Measurements from ENCODE around the gene LACTBL1. TPM values are rescaled to one million over a fixed set of nuclear protein-coding genes. Genes with fewer than 3 reads are reported as not detected.

The LACTBL1 gene
- total RNA-seq, 2 experiments from 2014 or later: not detected

DNA sequence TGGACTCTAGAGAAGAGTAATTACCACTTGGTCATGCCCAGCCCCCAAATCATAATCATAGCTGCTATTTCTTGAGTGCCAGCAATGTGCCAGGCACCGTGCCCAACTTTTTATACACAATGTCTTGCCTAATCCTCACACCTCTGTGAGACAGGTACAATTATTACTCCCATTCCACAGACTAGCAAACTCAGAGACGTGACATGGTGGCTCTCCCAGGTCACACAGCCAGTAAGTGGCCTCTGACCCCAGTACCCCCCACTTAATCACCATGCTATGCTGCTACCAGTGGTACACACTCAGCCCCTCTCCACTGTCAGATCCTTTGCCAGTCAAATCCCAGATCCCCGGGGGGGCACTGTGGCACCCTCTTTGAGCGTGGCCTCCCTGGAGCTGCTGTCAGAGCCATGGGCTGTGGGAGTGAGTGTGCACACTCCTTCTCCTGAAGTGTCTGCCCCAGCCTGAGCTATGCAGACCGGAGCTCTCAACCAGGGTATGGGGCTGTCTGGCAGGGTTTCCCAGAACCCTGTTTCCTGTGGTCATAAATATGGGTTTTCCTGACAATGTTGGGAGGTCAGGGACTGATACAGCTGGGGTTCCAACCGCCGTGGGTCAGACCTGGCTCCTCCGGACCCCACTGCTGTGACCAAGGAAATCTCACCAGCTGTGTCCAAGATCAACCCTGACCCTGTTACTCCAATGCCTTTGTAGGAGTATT, 51.8 kb downstream of the LACTBL1 start:
- Histone ChIP-seq H3K36me3 (ENCODE audit: insufficient read depth, low read length) (no peaks in the 10 kb centered on the region), H3K4me3 (ENCODE audit: low read length) (no peak overlapping the region), H3K27me3 (ENCODE audit: control insufficient read depth in 1 of 2, insufficient read depth in 2 of 2, low read length in 2 of 2) (peaks cover 0 to 4% of the 10 kb centered on the region in 2 experiments), H3K9me3 (ENCODE audit: control insufficient read depth in 1 of 2, insufficient read depth in 1 of 2, low read length in 2 of 2) (peaks cover 0 to 3% of the 10 kb centered on the region in 2 experiments), H3K4me1 (ENCODE audit: insufficient read depth, low read length) (no peaks in the 10 kb centered on the region), H3K27ac (ENCODE audit: low read depth in 1 of 2, low read length in 2 of 2) (no peak overlapping the region)
- Mint-ChIP-seq H3K27me3 (peaks cover 16% of the 10 kb centered on the region), H3K4me3 (no peak overlapping the region), H3K36me3 (ENCODE audit: low read depth) (no peaks in the 10 kb centered on the region), H3K27ac (no peak overlapping the region), H3K4me1 (ENCODE audit: low read depth) (no peaks in the 10 kb centered on the region), H3K9me3 (no peaks in the 10 kb centered on the region)
- ChIA-PET POLR2A (no interaction called here), CTCF (no interaction called here)
- no peak for ATAC-seq (ENCODE audit: poor library complexity)
- no peak for DNase-seq
- TF ChIP-seq, protein P1, sequence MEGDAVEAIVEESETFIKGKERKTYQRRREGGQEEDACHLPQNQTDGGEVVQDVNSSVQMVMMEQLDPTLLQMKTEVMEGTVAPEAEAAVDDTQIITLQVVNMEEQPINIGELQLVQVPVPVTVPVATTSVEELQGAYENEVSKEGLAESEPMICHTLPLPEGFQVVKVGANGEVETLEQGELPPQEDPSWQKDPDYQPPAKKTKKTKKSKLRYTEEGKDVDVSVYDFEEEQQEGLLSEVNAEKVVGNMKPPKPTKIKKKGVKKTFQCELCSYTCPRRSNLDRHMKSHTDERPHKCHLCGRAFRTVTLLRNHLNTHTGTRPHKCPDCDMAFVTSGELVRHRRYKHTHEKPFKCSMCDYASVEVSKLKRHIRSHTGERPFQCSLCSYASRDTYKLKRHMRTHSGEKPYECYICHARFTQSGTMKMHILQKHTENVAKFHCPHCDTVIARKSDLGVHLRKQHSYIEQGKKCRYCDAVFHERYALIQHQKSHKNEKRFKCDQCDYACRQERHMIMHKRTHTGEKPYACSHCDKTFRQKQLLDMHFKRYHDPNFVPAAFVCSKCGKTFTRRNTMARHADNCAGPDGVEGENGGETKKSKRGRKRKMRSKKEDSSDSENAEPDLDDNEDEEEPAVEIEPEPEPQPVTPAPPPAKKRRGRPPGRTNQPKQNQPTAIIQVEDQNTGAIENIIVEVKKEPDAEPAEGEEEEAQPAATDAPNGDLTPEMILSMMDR (IDR thresholded peaks at IDR 0.05): no peak
- intact Hi-C loops (cut with DNase I, micrococcal nuclease): no loop called here

DNA sequence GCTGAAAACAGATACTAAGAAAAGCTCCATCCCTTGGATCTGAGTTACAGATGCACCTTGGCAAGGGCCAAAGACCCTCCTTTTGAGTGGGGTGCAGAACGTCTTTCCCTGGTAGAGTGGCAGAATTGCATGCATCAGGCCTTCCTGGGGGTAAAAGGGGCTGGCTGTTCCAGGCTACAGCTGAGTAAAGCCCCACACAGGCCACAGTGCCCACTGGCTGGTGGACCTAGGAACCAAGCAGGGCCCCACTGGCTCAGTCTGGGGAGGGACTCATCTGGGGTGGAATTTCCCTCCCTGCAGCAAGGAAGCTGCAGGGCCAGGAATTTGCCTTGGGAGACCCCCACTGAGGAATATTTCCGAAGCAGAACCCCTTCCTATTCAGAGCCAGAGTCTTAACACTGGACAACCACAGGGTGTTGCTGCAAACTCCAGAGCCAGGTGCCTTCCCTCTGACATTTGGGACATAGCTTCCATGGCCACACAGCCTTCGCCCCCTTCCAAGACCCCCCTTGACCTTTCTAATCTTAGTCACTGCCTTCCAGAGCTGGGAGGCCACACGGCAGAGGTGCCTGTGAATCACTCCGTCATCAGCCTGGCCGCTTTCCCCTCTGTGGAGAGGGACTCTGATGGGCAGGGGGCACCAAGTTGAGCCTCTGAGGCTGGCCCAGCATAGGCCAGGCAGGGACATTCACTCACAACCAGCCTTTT, 52.5 kb downstream of the LACTBL1 start:
- intact Hi-C loops (cut with DNase I, micrococcal nuclease): no loop called here
- Histone ChIP-seq H3K4me3 (ENCODE audit: low read length) (no peak overlapping the region), H3K27me3 (ENCODE audit: control insufficient read depth in 1 of 2, insufficient read depth in 2 of 2, low read length in 2 of 2) (peaks cover 0 to 4% of the 10 kb centered on the region in 2 experiments), H3K36me3 (ENCODE audit: insufficient read depth, low read length) (no peaks in the 10 kb centered on the region), H3K9me3 (ENCODE audit: control insufficient read depth in 1 of 2, insufficient read depth in 1 of 2, low read length in 2 of 2) (peaks cover 0 to 3% of the 10 kb centered on the region in 2 experiments), H3K27ac (ENCODE audit: low read depth in 1 of 2, low read length in 2 of 2) (no peak overlapping the region), H3K4me1 (ENCODE audit: insufficient read depth, low read length) (no peaks in the 10 kb centered on the region)
- ATAC-seq (ENCODE audit: poor library complexity) (no peak), DNase-seq (no peak)
- Mint-ChIP-seq H3K27me3 (peaks cover 17% of the 10 kb centered on the region), H3K9me3 (no peaks in the 10 kb centered on the region), H3K4me3 (no peak overlapping the region), H3K36me3 (ENCODE audit: low read depth) (no peaks in the 10 kb centered on the region), H3K4me1 (ENCODE audit: low read depth) (no peaks in the 10 kb centered on the region), H3K27ac (no peak overlapping the region)
- POLR2A ChIA-PET: no interaction called here
- CTCF ChIA-PET: no interaction called here
- TF ChIP-seq, protein P1 (IDR thresholded peaks at IDR 0.05): no peak

DNA sequence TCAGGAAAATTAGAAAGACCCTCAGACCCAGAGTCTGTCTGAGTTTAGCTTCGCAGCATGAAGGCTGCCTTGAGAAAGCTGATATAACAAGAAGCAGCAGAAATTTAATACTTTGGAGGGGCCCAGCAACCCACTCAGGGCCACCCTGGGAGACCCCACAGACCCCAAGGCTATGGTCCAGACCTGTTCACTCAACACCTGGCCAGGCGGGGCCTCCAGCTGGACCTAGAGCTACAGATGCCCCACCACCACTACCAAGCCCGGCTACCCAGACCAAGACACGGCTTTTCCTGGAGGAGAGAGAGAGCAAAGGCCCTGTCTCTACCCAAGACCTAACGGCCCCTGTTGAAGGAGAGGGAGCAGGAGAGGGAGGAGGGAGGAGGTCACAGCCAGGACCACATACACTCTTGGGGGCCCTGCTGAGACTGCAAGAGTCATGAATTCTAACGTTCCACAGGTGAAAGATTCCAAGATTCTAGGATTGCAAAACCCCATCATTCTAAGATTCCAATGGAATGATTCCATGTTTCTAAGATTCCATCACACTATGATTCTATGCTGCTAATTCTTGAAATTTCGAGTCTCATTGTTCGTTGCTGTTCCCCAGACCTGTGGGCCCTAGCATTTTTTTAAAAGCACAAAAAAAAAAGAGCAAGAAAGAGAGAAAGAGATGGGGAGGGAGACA, 53.2 kb downstream of the LACTBL1 start:
- Histone ChIP-seq H3K9me3 (ENCODE audit: control insufficient read depth in 1 of 2, insufficient read depth in 1 of 2, low read length in 2 of 2) (peaks cover 0 to 3% of the 10 kb centered on the region in 2 experiments), H3K4me3 (ENCODE audit: low read length) (no peak overlapping the region), H3K4me1 (ENCODE audit: insufficient read depth, low read length) (no peaks in the 10 kb centered on the region), H3K36me3 (ENCODE audit: insufficient read depth, low read length) (no peaks in the 10 kb centered on the region), H3K27me3 (ENCODE audit: control insufficient read depth in 1 of 2, insufficient read depth in 2 of 2, low read length in 2 of 2) (peaks cover 0 to 4% of the 10 kb centered on the region in 2 experiments), H3K27ac (ENCODE audit: low read depth in 1 of 2, low read length in 2 of 2) (no peak overlapping the region)
- intact Hi-C loops (cut with DNase I, micrococcal nuclease): no loop called here
- H3K36me3 Mint-ChIP-seq (ENCODE audit: low read depth): no peaks in the 10 kb centered on the region
- H3K4me1 Mint-ChIP-seq (ENCODE audit: low read depth): no peaks in the 10 kb centered on the region
- H3K27me3 Mint-ChIP-seq: peaks cover 18% of the 10 kb centered on the region
- H3K4me3 Mint-ChIP-seq: no peak overlapping the region
- POLR2A ChIA-PET: no interaction called here
- DNase-seq (no peak), ATAC-seq (ENCODE audit: poor library complexity) (no peak)
- H3K27ac Mint-ChIP-seq: no peak overlapping the region
- CTCF ChIA-PET: no interaction called here
- TF ChIP-seq, protein P1 (IDR thresholded peaks at IDR 0.05): no peak
- no peaks in the 10 kb centered on the region for H3K9me3 Mint-ChIP-seq

All from CD4-positive, alpha-beta T cell (primary cell).